DOHH2 (cell line): ENCODE results near the gene PCSK5.

Experiments
- H3F3A ChIP-seq: fragments of 200-600 bp; sonication (generic), shearing (Covaris generic); 2 replicates; pipeline ENCODE4 v1.6.0; 2016; ENCODE audit warnings: antibody characterized with exemption, mild to moderate bottlenecking; ENCODE audit not compliant: control insufficient read depth, insufficient read depth
- H3K27ac ChIP-seq: fragments of 200-600 bp; sonication (generic); 2 replicates; pipeline ENCODE4 v1.5.1; 2014; ENCODE audit warnings: low read depth, mild to moderate bottlenecking, low read length, moderate library complexity
- H3K27me3 ChIP-seq: fragments of 200-600 bp; sonication (generic); 2 replicates; pipeline ENCODE4 v1.6.1; 2014; ENCODE audit warnings: mild to moderate bottlenecking, low read length, mixed read lengths; ENCODE audit not compliant: control insufficient read depth
- H3K36me3 ChIP-seq: fragments of 200-600 bp; sonication (generic); 2 replicates; pipeline ENCODE4 v1.6.1; 2014; ENCODE audit warnings: mild to moderate bottlenecking, low read length, moderate library complexity, mixed read lengths; ENCODE audit not compliant: control insufficient read depth
- H3K4me1 ChIP-seq: fragments of 200-600 bp; sonication (generic); 2 replicates; pipeline ENCODE4 v1.6.1; 2014; ENCODE audit warnings: mild to moderate bottlenecking, low read length, mixed read lengths; ENCODE audit not compliant: control insufficient read depth
- H3K4me2 ChIP-seq: fragments of 200-600 bp; sonication (generic); 2 replicates; pipeline ENCODE4 v1.6.0; 2014; ENCODE audit warnings: mild to moderate bottlenecking, low read length, moderate library complexity
- H3K4me3 ChIP-seq: fragments of 200-600 bp; sonication (generic); 2 replicates; pipeline ENCODE4 v1.5.1; 2014; ENCODE audit warnings: mild to moderate bottlenecking, low read length, mixed read lengths
- H3K79me2 ChIP-seq: fragments of 200-600 bp; sonication (generic); 2 replicates; pipeline ENCODE4 v1.6.1; 2014; ENCODE audit warnings: mild to moderate bottlenecking, low read length, mixed read lengths; ENCODE audit not compliant: control insufficient read depth
- H3K9me2 ChIP-seq: fragments of 200-600 bp; sonication (generic); replicated peaks from 2 replicates; pipeline ENCODE4 v1.6.1; 2014; ENCODE audit warnings: mild to moderate bottlenecking, low read length, mixed read lengths; ENCODE audit not compliant: control insufficient read depth
- H3K9me3 ChIP-seq: fragments of 200-600 bp; sonication (generic); 2 replicates; pipeline ENCODE4 v1.6.1; 2014; ENCODE audit warnings: antibody characterized with exemption, low read length, mixed read lengths; ENCODE audit not compliant: control insufficient read depth, insufficient read depth
- H4K20me1 ChIP-seq: fragments of 200-600 bp; sonication (generic); 2 replicates; pipeline ENCODE4 v1.6.0; 2014; ENCODE audit warnings: low read depth, mild to moderate bottlenecking, antibody characterized with exemption, low read length, moderate library complexity; ENCODE audit not compliant: control insufficient read depth, insufficient read depth
- CTCF ChIP-seq: fragments of 200-600 bp; sonication (generic); IDR thresholded peaks from one replicate; pipeline ENCODE4 v1.5.1; 2014; ENCODE audit warnings: antibody characterized with exemption, mild to moderate bottlenecking, low read depth, low read length; ENCODE audit not compliant: poor library complexity, severe bottlenecking
- EZH2phosphoT487 ChIP-seq: fragments of 200-600 bp; sonication (generic); IDR thresholded peaks from 2 replicates; pipeline ENCODE4 v1.6.1; 2017; ENCODE audit warnings: borderline replicate concordance, mild to moderate bottlenecking, antibody characterized with exemption, low read length, moderate library complexity, mixed read lengths

Gene PCSK5

GRCh38 chr9:75953218-75953617, 62.7 kb downstream of the PCSK5 start:
- Histone ChIP-seq H3K9me2 (no peaks in the 10 kb centered on the region), H3K4me1 (no peaks in the 10 kb centered on the region), H4K20me1 (no peaks in the 10 kb centered on the region), H3K4me2 (no peak overlapping the region), H3K27ac (no peak overlapping the region), H3K9me3 (no peaks in the 10 kb centered on the region), H3K4me3 (no peak overlapping the region), H3K79me2 (no peaks in the 10 kb centered on the region), H3K27me3 (no peaks in the 10 kb centered on the region), H3K36me3 (no peaks in the 10 kb centered on the region), H3F3A (no peaks in the 10 kb centered on the region)
- TF ChIP-seq CTCF (no peak), EZH2phosphoT487 (no peak)

- Histone ChIP-seq H3K4me1 (no peaks in the 10 kb centered on the region), H3K27me3 (no peaks in the 10 kb centered on the region), H3K79me2 (no peaks in the 10 kb centered on the region), H3K27ac (no peak overlapping the region), H3K4me3 (no peak overlapping the region), H3K4me2 (no peak overlapping the region), H3K9me3 (no peaks in the 10 kb centered on the region), H3F3A (no peaks in the 10 kb centered on the region), H4K20me1 (no peaks in the 10 kb centered on the region), H3K36me3 (no peaks in the 10 kb centered on the region), H3K9me2 (no peaks in the 10 kb centered on the region)
- TF ChIP-seq CTCF (no peak), EZH2phosphoT487 (no peak)
Observed at GRCh38 chr9:75956161-75956560, 65.7 kb downstream of the PCSK5 start.

- Histone ChIP-seq H3K4me1 (no peaks in the 10 kb centered on the region), H3K4me3 (no peak overlapping the region), H3K9me3 (no peaks in the 10 kb centered on the region), H3F3A (no peaks in the 10 kb centered on the region), H4K20me1 (no peaks in the 10 kb centered on the region), H3K27me3 (no peaks in the 10 kb centered on the region), H3K4me2 (no peak overlapping the region), H3K27ac (no peak overlapping the region), H3K36me3 (no peaks in the 10 kb centered on the region), H3K9me2 (no peaks in the 10 kb centered on the region), H3K79me2 (no peaks in the 10 kb centered on the region)
- no peak for TF ChIP-seq CTCF
- TF ChIP-seq EZH2phosphoT487: no peak
Observed at GRCh38 chr9:75957116-75957515, 66.6 kb downstream of the PCSK5 start.

- Histone ChIP-seq H3K9me2 (no peaks in the 10 kb centered on the region), H3F3A (no peaks in the 10 kb centered on the region), H3K27ac (no peak overlapping the region), H3K36me3 (no peaks in the 10 kb centered on the region), H4K20me1 (no peaks in the 10 kb centered on the region), H3K9me3 (no peaks in the 10 kb centered on the region), H3K79me2 (no peaks in the 10 kb centered on the region), H3K27me3 (no peaks in the 10 kb centered on the region), H3K4me1 (no peaks in the 10 kb centered on the region), H3K4me2 (no peak overlapping the region), H3K4me3 (no peak overlapping the region)
- no peak for TF ChIP-seq EZH2phosphoT487
Observed at GRCh38 chr9:75958226-75958625, 67.8 kb downstream of the PCSK5 start.
